ENCODE results near the gene CDK6. TPM values are rescaled to one million over a fixed set of nuclear protein-coding genes. Genes with fewer than 3 reads are reported as not detected.

The CDK6 gene
- total and polyA plus RNA-seq, 9 of the 15 experiments (the other 6 are each of a cell fraction or from before 2014, with no cell fraction given) = 7.6 to 109 (median 44.4) TPM

Small RNAs within 50 kb of the gene (small RNA-seq; reads per million reads assigned to genes)
- gene RNU6-10P = not detected

Other genes with a start within 250 kb of the CDK6 start
- gene FAM133B, start 246.2 kb downstream of the CDK6 start, total RNA-seq (2014; rRNA removed) = 22.4 and 80.3 TPM in 2 replicates
- gene FAM133B, start 246.2 kb downstream of the CDK6 start, total RNA-seq (2014; rRNA removed; fragmentation: Illumina TruSeq; extraction: Trizol) = 58.4 and 67.4 TPM in 2 replicates
- 69.1 and 80.4 TPM in 2 replicates for gene FAM133B, start 246.2 kb downstream of the CDK6 start, total RNA-seq (2015; rRNA removed; fragmentation: Illumina TruSeq; extraction: Trizol)
- gene FAM133B, start 246.2 kb downstream of the CDK6 start, total RNA-seq (2021) = 29.0 and 30.7 TPM in 2 replicates
- gene FAM133B, start 246.2 kb downstream of the CDK6 start, polyA plus RNA-seq (2011; rRNA removed) = 26.1 and 34.4 TPM in 2 replicates
- gene FAM133B, start 246.2 kb downstream of the CDK6 start, polyA plus RNA-seq (2014; fragmentation: Illumina TruSeq; extraction: Trizol) = 37.9 and 45.8 TPM in 2 replicates
- 10 to 100 TPM; 38.5 to 39.7 TPM for gene FAM133B, start 246.2 kb downstream of the CDK6 start, polyA plus RNA-seq (2014; fragmentation: Nextera tagmentation; extraction: Ambion mirVana)
- 27.5 and 37.0 TPM in 2 replicates for gene FAM133B, start 246.2 kb downstream of the CDK6 start, polyA plus RNA-seq (2014; rRNA removed)

Measured in K562 (cell line).